ENCODE data around the gene STK38L.

Gene STK38L

GRCh38 chr12:27279826-27280225 is 35.7 kb downstream of the STK38L start:
- no peak for DNase-seq

DNA sequence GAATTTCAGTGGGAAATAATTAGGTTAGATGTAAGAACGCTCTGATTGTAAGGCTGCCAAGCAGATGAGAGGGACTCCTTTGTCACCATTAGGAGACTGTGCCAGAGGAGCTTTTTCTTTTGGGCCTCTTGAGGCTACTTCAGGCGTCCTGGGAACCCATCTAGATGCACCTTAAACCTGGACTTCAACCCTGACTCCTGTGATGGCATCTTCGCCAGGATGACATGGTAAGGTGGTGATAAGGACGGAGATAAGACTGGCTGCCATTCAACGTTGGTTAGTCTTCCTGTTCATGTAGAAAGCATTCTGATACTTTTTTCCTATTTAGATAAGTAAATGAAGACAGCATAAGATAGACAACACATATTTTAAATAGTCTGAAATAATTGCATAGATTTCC is 36.3 kb downstream of the STK38L start:
- no peak for DNase-seq

- DNase-seq = peak; percentile 61 to 78
These were observed 38.7 kb downstream of the STK38L start for GRCh38 chr12:27282754-27283153.

DNA sequence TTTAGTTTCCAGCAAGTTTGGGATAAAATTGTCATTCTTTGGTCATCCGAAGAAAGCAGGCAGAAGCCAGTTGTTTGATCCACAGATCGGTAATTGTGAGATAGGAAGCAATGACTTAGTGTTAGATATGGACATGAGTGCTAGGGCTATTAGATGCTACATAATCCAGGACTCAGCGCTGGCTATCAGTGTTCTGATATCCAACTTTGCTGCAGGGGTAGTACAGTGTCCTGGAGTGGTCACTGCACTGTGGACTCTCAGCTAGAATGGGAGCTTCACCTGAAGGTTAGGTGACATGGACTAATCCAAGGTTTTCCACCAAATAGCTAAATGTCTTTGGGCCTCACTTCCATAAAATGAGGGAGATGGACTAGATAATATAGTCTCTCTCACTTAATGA is 39.9 kb downstream of the STK38L start:
- no peak for DNase-seq

DNA sequence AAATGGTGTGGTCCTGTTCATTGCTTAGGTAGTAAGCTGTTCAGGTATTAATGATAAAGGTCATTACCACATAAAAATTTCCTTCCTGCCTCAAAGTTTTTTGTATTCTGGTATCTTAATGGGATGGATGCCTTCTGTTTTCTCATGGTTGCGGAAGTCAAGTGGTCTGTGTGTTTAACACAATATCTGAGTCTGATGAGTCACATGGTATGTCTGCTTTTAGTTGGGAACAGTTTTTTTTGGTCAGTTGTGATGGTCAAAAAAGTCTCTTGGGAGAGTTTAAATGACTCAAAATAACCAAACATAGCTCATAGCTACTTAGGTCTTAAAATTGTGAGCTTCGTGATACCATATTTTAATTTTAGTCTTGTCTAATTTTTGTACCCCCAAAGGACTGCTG is 40.7 kb downstream of the STK38L start:
- DNase-seq = no peak

DNA sequence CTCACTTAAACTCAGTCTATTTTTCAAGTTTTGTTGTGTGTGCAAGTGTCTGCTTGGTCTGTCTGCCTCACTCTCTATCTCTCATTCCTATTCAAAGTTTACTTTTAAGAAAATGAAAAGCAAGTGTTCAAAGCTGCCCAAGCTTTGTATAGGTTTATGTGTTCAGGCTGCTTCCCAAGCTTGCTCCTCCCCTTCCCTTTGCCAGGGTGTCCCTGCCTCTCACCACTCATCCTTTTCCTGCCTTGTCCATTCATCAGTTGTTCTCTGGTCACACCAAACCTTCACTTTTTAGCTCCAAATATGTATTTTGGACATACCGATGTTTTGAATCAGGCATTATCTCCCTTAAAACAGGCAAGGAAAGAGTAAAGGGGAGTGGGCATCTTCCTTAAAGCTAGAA is 41.3 kb downstream of the STK38L start:
- DNase-seq = no peak

GRCh38 chr12:27289414-27289813 is 45.3 kb downstream of the STK38L start:
- DNase-seq = no peak

GRCh38 chr12:27290501-27291168 is 46.5 kb downstream of the STK38L start:
- DNase-seq = peak; percentile 7 to 43

DNA sequence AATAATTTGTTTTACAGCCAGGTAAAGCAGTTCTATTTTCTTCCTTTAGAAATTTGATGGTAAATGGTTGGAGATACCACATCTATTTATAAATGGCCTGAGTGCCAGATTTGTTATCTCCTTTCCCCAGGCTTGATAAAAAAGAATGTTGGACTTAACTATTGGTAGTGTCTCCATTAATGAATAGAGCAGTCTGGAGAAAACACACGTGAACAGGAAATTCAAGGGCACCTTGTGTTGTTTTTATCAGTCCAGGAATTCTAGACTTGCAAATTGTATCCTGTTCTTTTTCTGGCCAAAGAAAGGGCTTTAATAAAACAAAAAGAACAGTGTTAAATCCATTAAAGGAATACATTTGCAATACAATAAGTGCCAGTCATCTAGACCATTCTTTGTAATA is 47.8 kb downstream of the STK38L start:
- no peak for DNase-seq

DNA sequence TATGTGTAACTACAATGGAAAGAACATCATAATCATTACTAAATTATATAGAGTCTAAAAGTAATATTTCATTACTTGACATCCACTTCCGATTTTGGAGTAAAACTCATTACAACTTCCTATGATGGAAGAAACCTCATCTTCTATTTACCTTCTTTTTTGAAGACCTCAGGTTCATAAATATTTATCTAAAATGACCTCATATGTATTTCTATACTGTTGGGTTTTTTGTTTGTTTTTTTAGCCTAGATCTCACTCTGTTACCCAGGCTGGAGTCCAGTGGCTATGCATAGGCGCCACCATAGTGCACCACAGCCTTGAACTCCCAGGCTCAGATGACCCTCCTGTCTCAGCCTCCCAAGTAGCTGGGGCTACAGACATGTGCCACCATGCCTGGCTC is 48.6 kb downstream of the STK38L start:
- DNase-seq = no peak

- DNase-seq = no peak
These were observed 49.4 kb downstream of the STK38L start for GRCh38 chr12:27293463-27293862.

DNA sequence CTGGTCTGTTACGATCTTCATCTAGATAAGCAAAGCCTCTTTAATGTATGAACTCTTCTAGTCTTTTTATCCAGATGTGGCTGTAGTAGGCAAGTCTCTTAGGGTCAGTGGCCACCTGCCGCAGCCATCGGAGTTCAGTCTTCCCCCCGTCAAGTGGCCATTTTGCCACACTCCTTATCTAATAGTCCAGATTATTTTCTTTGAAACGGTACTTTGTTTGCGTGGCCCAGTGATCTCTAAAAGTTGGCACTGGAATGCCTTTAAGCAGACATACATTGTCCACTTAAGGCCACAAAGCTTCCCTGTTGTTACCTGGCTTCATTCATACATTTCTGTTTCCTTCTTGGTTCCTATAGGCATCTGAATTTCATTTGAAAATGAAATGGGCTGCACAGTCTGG is 52.6 kb downstream of the STK38L start:
- no peak for DNase-seq

- no peak for DNase-seq
These were observed 53.5 kb downstream of the STK38L start for GRCh38 chr12:27297566-27297965.

DNA sequence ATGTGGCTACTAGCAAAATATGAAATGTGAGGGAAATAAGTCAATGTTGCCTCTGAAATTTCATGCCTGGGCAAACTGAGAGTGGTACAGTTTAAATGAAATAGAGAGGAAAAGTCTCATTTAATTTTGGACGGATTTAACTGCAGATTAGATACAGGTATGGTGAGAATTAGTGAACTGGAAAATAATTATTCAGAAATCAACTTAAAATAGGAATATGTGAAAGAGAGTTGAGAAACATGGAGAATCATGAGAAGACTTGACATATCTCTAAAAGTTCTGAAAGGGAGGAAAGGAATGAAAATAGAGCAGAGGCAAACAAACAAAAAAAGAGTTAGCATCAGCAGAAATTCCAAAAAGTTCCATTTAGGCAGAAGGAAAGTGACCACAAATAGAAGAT is 55.0 kb downstream of the STK38L start:
- DNase-seq = no peak

GRCh38 chr12:27300226-27300625 is 56.1 kb downstream of the STK38L start:
- DNase-seq = no peak

DNA sequence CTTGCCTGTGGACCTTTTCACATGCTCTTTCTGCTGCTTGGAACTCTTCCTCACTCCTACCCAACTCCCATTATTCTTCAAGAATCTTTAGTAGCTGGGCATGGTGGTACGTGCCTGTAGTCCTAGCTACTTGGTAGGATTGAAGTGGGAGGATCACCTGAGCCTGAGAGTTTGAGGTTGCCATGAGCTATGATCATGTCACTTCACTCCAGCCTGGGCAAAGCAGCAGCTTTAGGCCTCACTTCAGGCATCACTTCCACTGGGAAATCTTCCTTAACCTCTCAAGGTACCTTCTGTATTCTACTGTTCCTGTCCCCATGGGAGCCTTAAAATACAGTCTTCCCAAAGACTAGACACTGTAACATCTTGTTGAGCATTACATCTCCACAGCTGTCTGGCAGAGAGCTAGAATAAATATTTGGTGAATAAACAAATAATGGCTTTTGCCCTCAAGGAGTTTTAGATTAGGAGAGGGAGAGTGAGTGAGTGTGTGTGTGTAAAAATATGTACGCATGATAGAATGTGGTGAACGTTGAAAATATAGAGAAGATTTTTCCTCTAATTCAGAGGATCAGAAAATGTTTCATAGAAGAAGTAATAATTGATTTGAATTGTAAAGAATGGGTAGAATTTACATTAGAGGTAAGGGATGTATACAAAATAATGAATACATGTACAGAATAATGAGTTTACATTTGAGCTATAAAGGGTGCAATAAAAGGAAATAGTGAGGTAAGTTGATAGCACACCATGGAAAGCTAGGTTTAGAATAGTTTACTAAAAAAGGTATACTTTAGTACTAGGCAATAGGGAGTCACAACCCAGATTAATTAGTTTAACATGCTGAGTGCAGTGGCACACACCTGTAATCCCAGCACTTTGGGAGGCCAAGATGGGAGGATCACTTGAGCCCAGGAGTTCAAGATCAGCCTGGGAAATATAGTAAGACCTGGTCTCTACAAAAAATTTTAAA is 59.3 kb downstream of the STK38L start:
- DNase-seq = no peak

- DNase-seq = no peak
These were observed 60.8 kb downstream of the STK38L start for GRCh38 chr12:27304856-27305255.

GRCh38 chr12:27305673-27306456 is 61.8 kb downstream of the STK38L start:
- peak in 1 of 2 experiments; percentile 18 for DNase-seq

DNA sequence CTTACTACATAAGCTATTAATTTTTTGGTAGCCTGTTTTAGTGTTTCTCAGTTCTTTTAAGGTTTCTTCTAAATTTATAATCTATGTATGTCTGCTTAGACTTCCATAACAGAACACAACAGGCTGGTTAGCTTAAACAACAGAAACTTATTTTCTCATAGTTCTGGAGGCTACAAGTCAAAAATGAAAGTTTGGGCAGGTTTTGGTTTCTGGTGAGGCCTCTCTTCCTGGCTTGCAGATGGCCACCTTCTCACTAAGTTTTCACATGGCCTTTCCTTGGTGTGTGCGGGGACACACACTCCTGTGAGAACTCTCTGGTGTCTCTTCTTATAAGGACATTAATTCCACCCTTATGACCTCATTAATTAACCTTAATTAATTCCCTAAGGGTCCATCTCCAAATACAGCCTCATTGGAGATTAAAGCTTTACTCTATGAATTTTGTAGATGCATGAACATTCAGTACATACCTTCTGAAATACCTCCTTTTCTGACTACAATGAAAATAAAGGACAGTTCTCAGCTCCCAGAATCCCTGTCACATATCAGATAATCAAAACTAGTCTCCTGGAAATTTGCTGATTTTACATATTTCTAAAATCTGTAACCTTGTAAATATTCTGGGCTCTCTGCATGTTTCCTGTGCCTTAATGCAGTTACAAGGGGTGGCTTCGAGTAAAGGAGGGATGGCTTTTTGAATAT is 65.4 kb downstream of the STK38L start:
- no peak for DNase-seq

GRCh38 chr12:27309995-27310315 is 65.9 kb downstream of the STK38L start:
- no peak for DNase-seq

GRCh38 chr12:27316947-27317346 is 72.9 kb downstream of the STK38L start:
- DNase-seq = no peak

GRCh38 chr12:27319409-27319808 is 75.3 kb downstream of the STK38L start:
- DNase-seq = no peak

DNA sequence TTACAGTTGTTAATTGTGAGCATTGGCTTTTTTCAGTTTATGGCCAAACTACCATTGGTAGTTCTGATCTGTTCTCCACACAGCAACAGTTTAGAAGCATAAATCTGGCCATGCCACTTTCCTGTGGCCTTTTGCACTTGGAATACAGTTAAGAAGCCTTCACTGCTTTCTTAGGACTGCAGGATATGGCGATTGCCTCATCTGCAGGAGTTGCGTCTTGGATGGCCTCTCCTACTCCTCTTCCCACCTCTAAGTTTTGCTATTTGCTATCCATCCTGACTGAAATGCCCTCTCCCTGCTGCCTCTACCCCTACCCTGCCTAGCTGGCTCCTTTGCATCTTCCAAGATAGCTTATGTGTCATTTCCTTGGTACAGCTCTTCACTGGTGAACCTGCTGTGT is 75.8 kb downstream of the STK38L start:
- DNase-seq = no peak
